ENCODE results near the gene CSNK2B.

DNA sequence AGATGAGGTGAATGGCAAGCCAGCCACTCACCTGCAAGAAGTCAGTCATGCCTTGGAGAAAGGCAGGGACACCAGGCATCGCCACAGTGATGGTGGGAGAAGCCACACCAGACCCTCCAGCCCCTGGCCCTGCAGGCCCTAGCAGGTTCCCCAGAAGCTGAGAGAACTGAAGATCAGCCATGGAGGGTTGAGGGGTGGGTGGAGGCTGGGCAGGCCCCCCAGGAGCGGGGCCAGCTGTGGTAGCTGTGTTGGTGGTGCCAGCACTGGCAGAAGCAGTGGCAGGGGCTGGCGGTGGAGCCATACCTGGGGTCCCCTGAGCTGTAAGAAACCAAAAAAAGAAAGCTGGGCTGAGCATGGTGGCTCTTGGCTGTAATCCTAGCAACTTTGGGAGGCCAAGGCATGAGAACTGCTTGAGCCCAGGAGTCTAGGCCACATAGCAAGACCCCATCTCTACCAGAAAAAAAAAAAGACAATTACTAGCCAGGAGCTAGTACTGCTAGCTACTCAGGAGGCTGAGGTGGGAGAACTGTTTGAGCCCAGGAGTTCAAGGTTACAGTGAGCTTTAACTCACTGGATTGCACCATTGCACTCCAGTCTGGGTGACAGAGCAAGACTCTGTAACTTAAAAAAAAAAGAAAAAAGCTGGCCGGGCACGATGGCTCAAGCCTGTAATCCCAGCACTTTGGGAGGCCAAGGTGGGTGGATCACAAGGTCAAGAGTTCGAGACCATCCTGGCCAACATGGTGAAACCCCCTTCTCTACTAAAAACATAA lies 22.9 kb upstream of the CSNK2B start:
- TF ChIP-seq, protein P1, sequence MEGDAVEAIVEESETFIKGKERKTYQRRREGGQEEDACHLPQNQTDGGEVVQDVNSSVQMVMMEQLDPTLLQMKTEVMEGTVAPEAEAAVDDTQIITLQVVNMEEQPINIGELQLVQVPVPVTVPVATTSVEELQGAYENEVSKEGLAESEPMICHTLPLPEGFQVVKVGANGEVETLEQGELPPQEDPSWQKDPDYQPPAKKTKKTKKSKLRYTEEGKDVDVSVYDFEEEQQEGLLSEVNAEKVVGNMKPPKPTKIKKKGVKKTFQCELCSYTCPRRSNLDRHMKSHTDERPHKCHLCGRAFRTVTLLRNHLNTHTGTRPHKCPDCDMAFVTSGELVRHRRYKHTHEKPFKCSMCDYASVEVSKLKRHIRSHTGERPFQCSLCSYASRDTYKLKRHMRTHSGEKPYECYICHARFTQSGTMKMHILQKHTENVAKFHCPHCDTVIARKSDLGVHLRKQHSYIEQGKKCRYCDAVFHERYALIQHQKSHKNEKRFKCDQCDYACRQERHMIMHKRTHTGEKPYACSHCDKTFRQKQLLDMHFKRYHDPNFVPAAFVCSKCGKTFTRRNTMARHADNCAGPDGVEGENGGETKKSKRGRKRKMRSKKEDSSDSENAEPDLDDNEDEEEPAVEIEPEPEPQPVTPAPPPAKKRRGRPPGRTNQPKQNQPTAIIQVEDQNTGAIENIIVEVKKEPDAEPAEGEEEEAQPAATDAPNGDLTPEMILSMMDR (conservative IDR thresholded peaks at IDR 0.05) = no peak
- TF ChIP-seq EZH2 (IDR thresholded peaks at IDR 0.05; ENCODE audit: low read depth) = no peak
